Cerebellar cortex (tissue), 1 donor: Measurements from ENCODE around the gene SPEF2.
A peak's percentile ranks its signal among the peaks of the same experiment; 100 is the strongest.

Experiments
- DNase-seq: peaks from one replicate; pipeline ENCODE4 v3.0.0-alpha.2; 2015; ENCODE audit warnings: low spot score

Gene SPEF2, protein sequence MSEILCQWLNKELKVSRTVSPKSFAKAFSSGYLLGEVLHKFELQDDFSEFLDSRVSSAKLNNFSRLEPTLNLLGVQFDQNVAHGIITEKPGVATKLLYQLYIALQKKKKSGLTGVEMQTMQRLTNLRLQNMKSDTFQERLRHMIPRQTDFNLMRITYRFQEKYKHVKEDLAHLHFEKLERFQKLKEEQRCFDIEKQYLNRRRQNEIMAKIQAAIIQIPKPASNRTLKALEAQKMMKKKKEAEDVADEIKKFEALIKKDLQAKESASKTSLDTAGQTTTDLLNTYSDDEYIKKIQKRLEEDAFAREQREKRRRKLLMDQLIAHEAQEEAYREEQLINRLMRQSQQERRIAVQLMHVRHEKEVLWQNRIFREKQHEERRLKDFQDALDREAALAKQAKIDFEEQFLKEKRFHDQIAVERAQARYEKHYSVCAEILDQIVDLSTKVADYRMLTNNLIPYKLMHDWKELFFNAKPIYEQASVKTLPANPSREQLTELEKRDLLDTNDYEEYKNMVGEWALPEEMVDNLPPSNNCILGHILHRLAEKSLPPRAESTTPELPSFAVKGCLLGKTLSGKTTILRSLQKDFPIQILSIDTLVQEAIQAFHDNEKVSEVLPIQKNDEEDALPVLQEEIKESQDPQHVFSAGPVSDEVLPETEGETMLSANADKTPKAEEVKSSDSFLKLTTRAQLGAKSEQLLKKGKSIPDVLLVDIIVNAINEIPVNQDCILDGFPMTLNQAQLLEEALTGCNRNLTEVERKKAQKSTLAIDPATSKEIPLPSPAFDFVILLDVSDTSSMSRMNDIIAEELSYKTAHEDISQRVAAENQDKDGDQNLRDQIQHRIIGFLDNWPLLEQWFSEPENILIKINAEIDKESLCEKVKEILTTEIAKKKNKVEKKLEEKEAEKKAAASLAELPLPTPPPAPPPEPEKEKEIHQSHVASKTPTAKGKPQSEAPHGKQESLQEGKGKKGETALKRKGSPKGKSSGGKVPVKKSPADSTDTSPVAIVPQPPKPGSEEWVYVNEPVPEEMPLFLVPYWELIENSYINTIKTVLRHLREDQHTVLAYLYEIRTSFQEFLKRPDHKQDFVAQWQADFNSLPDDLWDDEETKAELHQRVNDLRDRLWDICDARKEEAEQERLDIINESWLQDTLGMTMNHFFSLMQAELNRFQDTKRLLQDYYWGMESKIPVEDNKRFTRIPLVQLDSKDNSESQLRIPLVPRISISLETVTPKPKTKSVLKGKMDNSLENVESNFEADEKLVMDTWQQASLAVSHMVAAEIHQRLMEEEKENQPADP (N-terminal part only)

DNA sequence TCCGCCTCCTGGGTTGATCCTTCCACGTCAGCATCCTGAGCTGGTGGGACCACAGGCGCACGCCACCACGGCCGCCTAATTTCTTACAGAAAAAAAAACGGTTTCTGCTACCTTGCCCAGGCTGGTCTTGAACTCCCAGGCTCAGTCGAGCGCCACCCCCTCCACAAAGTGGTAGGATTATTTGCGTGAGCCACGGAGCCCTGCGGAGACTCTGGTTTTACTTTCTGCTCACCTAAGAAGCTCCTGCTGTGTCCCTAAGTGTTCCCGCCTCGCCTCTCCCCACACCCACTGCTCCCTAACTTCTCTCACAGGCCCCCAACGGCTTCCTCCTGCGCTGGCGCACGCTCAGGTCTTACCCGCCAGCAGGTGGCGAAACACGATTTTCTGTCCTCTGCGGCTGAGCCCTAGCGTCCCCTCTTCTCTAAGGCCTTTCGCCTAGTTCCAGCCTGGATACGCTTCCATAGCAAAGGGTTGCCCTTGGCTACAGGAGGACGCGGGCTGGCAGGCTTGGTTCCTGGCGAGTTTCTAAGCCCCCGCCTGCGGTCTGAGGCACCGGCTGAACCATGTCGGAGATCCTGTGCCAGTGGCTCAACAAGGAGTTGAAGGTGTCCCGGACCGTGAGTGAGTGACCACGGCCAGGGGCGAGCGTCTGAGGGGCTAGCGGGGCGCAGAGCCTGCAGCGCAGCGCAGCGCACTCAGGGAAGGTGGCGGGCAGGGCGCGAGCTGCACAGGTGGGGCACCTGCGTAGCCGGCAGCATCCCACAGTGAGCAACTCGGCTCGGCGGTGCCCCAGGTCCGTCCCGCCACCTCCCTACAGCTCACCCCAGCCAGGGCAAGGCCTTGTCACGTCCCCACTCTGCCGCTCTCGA lies at the start of gene SPEF2:
Gene SPEF2, plus strand, starts transcription at position 429 of the 869 bp plus-strand sequence. Its CDS starts 135 bp downstream, at position 564.
- peak; percentile 91 for DNase-seq

DNA sequence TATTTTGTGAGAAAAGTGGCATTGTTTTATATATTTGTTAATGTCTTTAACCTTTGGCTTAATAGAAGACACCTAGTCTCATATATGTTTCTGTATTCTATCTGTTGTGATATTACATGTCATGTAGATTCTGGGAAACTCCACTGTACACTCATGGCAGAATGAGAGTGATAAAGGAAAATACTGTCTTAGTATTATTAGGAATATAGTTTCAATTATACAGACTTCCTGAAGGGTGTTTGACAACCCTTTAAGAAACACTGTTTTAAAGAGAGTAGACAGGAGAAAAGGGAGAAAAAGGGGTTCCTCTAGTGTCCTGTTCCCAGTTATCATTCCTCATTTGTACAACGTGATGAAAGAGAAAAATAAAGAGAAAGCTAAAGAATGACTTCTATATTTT lies 42.1 kb upstream of the SPEF2 start:
- DNase-seq = no peak

DNA sequence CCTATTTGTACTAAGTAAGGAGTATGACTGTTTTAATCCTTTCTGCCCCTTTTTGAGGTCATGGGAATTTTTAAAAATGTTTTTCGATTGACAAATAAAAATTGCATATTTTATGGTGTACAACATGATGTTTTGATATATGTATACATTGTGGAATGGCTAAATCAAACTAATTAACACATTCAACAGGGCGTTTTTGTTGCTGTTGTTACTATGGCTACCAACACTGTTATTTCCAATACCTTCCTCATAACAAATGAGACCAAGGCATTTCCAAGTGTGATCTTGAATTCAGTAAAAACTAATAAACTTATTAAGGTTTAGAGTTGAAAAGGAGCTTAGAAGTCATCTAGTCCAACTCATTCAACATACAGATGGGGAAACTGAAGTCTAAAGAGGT lies 30.2 kb upstream of the SPEF2 start:
- DNase-seq = no peak

DNA sequence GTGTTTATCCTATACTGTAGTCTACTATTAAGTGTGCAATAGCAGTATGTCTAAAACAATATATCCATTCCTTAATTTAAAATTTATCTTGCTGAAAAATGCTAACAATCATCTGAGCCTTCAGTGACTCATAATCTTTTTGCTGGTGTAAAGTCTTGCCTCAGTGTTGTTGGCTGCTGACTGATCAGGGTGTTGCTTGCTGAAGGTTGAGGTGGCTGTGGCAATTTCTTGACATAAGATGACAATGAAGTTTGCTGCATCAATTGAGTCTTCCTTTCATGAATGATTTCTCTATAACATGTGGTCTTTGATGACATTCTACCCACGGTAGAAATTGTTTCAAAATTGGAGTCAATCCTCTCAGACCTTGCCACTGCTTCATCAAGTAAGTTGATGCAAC lies 24.3 kb upstream of the SPEF2 start:
- no peak for DNase-seq

DNA sequence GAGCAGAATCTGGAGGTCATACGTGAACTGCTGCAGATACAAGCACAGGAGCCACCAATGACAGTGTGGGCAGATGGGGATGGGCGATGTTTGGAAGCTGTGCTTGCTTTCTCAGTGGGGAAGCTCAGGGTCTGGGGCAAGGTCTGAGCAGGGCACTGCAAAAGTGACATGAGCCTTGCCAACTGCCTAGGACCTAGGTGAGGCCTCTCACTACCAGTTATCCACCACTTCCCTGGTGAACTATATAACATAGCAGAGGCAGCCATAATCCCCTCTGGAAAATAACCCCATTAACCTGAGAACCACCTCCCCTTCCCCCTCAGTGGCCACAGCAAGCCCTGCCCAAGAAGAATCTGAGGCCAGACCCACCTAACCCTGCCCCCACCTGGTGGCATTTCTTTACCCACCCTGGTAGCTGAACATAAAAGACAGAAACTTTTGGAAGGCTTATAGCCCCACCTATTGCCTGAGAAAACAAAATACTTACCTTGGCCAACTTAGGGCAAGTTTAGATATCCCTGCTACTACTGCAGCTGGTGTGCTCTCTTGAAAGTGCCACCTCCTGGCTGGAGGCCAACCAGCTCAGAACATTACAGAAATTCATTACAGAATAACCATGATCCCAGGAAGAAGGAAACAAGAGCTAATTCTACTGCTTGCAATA lies 18.8 kb upstream of the SPEF2 start:
- DNase-seq = no peak

DNA sequence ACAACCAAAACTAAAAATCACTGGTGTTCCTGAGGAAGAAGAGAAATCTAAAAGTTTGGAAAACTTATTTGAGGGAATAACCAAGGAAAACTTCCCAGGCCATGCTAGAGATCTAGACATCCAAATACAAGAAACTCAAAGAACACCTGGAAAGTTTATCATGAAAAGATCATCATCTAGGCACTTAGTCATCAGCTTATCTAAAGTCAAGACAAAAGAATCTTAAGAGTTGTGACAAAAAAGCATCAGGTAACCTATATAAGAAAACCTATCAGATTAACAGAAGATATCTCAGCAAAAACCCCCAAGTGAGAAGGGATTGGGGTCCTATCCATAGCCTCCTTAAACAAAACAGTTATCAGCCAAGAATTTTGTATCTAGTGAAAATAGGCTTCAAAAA lies 17.1 kb upstream of the SPEF2 start:
- DNase-seq = no peak

DNA sequence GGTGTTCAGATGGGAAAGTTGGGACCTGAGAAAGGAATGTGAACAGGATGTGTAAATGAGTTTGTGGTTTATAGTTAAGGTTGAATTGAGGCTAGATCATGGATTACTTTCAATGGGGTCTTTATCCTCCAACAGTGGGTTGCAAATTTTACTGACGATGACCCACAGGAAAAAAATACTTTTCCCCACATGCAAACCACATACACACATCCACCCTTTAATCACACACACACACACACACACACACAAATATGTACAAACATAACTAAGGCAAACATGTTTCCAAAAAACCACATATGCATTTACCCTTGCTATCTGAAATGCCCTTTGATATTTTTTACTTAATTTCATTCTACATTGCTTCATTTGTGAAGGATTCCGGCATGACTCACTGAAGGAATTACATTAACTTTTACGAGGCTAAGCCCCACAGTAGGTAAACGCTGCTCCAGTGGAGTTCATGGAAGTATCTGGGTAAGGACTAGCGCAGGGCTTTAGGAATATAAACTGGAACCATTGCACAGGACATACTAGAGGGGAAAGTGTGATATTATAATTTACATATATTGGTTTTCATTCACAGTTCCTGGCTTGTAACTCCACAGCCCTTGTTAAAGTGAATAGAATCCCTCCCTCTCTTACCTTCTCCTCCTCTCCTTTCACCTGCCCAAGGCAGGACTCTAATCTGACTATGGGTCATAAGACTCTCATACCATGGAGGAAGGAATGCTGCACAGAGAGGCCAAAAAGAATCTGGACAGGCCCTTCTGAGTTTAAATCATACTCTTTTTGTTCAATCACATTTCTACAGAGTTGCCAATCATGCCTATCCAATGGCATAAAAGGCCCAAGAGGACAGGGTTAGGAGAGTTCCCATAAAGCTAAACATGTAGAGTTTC lies 8.5 kb upstream of the SPEF2 start:
- no peak for DNase-seq

DNA sequence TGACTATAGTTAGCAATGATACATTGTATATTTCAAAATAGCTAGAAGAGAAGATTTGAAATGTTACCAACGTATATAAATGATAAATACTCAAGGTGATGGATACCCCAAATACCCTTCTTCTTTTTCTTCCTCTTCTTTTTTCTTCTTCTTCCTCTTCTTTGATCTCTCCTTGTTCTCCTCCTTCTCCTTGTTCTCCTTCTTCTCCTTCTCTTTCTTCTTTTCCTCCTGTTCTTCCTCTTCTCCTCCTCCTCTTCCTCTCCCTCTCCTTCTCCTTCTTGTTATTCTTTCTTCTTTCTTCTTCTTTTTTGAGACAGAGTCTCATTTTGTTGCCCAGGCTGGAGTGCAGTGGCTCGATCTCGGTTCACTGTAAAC lies 616 bp upstream of the SPEF2 start:
- no peak for DNase-seq

DNA sequence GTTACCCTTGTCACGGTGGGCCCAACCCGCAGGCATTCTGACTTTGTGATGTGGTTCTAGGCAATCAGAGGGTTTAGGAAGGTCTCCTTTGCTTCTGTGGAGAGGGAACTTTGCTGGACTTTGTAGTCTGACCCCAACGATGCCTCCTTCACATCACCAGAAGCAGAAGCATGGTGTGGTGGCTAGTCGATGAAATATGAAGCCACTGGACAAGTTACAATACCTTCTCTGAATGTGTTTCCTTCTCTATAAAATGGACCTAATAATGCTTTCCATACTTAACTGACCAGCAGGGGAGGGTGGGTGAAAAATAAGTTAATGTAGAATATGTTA lies 607 bp downstream of the SPEF2 start:
- DNase-seq = no peak

DNA sequence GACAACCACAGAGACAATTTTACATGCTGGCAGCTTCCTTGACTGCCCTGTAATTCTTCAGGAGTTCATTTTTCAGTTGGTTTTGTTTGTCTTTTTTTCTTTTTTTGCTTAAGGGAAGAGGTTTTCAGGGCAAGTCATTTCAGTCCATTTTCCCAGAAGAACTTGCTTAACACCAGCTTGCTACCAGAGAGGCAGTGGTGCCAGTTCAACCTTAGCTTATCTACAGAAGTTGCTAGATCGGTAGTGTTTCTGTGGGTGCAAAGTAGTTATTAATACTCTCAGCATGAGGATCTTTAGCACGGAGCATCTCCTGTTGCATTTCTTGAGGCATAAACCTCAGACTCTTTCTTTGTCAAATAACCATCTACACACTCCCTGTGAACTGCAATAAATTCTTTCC lies 1.1 kb downstream of the SPEF2 start:
- peak; percentile 4 for DNase-seq

DNA sequence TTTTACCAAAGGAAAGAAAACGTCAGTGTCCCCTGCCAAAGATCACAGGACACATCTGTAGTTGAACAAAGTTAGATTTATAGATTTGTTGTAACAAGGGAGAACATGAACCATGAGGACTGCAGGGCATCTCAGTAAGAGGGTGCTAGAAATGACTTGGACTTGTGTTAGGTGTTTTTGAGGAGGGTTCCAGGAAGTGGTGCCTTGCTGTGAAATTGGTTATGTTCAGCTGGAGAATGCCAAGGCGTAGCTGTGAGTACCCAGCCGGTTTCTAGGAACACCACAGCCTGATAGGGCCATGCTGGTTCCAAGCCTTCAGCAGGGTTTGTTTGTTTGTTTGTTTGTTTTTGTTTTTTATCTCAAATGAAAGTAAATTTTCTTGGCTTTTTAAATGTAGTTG lies 5.3 kb downstream of the SPEF2 start:
- DNase-seq = no peak

DNA sequence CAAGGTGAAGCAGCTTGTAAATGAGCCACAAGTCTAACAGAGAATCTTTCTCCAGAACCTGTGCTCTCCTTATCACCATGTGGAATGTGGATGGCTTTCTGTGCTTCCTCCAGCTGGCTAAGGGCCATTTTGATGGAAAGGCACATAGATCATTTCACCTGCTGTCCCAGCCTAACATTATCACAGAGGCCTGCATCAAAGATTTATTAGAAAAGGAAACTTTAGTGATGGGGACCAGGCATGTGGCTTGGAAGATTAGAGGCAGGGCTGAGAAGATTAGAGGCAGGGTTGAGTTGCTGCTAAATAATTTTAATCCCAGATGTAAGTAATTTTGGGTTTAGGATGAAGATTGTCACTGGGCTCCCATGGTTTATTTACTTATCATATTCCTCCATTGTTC lies 6.3 kb downstream of the SPEF2 start:
- DNase-seq = no peak

DNA sequence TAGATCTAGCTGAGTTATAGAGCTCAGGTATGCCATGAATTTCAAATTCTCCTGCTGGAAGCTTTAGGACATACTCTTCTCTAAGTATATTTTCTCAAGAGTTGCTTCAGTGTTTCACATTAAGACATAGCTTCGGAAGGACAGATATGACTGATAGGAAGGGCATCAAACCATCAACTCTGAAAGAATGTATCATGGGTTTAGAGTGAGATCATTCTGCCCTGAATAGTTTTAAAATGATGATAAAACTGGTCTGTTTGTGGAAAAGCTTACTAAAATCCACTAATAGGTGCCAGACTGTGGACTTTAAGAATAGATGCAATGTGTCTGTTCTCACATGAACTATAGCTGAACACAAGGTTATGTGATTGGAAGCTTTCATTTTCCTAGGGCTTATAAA lies 8.4 kb downstream of the SPEF2 start:
- DNase-seq = no peak

DNA sequence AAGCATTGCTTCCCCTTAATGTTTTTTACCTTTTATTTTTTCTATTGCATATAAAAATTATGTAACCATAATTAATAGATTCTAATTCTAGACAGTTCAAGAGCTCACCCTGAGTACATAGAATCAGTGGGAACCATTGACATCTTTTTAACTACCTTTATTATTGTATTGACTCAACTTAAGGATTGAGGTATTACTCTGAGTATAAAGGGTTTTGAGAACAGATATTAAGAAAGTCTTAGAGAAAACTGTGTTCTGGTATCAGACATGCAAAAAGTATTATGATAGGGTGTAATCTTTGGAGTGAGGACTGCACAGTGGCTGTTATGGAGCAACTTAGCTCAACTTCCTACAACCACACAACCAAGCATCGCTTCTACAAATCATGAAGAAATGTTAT lies 8.9 kb downstream of the SPEF2 start:
- no peak for DNase-seq

DNA sequence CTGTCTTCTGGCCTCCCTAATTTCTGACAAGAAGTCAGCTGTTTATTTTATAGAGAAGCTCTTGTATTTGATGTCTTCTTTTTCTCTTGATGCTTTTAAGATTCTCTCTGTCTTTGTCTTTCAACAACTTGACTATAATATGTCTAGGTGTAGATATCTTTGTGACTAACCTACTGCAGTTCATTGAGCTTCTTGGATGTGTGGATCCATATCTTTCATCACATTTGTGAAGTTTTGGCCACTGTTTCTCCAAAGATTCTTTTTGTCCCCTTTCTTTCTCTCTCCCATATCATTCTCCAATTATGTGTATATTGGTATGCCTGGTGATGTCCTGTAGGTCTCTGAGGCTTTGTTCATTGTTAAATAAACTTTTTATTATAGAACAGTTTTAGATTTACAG lies 16.7 kb downstream of the SPEF2 start:
- DNase-seq = no peak

DNA sequence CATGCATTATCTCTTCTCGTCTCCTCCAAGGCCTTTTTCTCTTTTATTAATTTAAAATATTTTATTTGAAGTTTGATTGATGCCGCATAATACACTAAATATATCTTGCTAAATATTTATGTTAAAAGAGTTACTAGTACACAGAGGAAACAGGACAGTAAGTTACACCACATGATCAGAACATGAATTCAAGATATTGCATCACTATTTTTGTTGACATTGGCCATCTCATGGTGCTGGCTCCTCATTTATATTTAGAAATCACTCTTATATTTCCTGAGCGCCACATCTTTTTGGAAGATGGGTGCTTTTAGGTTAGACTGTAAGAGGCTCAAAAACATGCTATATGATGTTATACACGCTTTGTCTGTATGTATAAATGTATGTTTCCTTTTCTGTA lies 23.0 kb downstream of the SPEF2 start:
- DNase-seq = no peak

DNA sequence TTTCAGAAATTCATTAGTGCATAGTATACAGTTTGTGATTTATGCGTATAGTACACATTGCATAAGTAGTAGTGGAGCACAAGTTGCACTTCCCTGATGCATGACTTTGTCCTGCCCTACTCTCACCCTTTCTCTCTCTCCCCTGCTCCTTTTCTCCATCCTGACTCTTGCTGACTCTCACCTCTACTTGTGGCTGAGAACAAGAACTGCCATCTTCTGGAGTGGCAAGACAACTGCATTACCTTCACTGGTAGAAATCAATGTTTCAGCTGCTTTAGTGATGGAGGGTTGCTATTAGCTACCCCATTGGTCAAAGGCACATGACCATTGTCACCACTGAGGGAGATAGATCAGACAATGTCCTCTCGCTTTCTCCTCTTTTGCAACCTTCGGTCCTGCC lies 26.9 kb downstream of the SPEF2 start:
- DNase-seq = no peak

DNA sequence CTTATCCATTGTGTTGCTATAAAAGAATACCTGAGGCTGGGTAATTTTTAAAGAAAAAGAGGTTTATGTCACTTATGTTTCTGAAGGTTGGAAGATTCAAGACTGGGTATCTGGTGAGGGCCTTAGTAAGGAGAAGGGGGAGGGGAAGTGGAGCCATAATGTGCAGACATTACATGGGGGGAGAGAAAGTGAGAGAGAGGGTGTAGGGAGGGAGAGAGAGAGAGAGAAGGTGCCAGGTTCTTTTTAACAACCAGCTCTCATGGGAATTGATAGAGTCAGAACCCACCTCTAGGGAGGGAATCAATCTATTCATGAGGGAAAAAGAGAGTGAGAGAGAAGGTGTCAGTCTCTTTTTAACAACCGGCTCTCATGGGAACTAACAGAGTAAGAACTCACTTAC lies 29.5 kb downstream of the SPEF2 start:
- DNase-seq = no peak

DNA sequence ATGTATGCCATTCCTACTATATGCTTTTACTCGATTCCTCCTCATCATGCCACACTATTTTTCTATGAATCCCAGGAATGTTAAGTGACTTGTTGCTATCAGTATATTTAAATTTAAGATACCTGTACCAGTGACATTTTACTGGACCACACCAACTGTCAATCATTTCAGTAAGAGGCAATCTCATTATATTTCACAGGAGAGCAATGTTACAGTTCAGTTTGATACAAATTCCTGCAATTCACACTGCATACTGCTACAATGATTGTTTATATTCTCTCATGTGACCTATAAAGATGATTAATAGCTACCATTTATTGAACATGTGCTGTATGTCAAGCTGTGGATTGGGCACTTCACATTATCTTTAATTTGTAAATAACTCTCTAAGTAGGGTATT lies 30.0 kb downstream of the SPEF2 start:
- DNase-seq = no peak
